GM15510 (cell line): ENCODE data around the gene CCDC192.

Experiments used
- POLR2A ChIP-seq: IDR thresholded peaks from 3 replicates; pipeline ENCODE4 v1.6.1; 2011; ENCODE audit warnings: borderline replicate concordance; ENCODE audit not compliant: insufficient read length; ENCODE audit errors: extremely low read depth

CCDC192 gene

DNA sequence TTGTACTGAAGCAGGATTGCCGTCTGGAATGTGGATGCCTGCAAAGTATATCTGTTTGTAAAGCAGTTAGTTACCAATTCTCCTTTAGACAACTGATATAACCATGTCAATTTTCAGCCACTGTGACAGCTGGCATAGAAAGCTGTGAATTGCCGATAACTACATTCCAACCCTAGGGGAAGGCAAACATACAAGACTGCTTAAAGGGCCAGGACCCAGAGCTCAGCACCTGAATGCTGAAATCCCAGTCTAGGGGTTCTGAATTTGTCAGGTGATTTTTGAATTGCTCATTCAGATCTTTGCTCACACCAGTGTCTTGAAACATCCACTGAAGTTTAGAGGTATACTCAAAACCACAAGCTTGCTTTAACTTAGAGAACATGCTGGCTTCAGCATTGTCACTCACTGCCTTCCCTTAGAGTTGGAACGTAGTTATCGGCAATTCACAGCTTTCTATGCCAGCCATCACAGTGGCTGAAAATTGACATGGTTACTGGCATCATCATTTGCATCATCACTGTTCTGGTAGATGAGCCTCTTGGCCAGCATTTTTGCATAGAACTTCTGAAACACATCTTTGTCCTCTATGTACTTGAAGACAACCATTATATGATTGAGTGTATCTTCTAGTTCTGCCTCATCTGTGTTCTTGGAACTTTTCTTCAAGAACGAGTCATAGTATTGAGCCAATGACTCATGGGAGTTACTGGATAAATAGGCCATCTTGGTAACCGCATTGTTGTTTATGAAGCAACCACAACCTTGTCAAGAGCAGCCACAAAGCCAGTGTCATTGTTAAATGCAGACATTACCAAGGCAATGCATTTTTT lies 82.1 kb downstream of the CCDC192 start:
- TF ChIP-seq POLR2A = no peak

DNA sequence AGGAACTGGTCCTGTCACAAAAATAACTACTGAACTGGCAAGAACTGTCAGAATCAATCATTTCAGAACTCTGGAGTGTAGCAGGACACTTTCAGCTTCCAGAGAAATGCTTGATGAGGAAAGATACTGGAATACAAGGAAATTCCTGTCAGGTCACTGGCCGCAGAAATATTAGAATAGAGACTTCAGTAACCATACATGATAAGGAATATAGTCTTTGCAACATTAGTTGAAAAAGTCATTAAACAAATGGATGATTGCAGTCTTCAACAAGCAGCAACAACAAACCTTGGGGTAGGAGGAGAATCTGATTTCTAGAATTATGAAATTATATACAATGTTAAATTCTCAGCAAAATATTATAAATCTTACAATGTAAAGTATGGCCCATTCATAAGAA lies 88.2 kb downstream of the CCDC192 start:
- no peak for TF ChIP-seq POLR2A

DNA sequence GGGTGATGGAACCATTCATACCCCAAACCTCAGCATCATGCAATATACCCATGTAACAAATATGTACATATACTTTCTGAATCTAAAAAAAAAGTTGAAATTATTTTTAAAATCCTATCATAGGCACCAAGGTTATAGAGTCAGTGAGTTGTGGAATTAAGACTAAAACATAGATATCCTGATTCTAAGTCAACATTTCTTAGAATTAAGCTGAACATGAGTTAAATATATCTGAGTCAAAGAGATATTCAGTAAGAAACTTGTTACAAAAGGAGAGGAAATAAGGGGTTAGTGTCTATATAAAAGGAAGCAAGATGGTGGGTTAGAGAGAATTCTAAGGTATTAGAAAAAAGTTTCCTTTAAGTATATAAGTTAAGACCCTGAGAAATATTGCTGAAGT lies 89.9 kb downstream of the CCDC192 start:
- TF ChIP-seq POLR2A = no peak

DNA sequence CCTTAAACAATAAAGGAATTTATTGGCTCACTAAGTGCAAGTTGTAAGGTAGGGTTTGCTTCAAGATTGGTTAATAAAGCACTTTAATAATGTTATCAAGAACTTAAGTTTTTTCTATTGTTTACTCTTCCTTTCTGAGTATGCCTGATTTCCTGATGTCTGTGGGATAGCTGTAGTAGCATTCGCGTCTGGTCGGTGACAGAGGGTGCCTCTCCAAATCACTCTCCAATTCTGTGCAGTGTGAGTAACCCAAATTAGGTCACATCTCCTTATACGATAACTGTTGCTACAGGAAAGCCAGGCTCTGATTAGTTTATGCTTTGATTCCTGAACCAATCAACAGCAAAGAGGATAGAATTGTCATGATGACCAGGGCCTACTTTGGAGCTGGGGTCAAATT lies 90.7 kb downstream of the CCDC192 start:
- no peak for TF ChIP-seq POLR2A

- no peak for TF ChIP-seq POLR2A
These were observed 93.0 kb downstream of the CCDC192 start for GRCh38 chr5:127796211-127796610.

- no peak for TF ChIP-seq POLR2A
These were observed 96.2 kb downstream of the CCDC192 start for GRCh38 chr5:127799293-127799905.

DNA sequence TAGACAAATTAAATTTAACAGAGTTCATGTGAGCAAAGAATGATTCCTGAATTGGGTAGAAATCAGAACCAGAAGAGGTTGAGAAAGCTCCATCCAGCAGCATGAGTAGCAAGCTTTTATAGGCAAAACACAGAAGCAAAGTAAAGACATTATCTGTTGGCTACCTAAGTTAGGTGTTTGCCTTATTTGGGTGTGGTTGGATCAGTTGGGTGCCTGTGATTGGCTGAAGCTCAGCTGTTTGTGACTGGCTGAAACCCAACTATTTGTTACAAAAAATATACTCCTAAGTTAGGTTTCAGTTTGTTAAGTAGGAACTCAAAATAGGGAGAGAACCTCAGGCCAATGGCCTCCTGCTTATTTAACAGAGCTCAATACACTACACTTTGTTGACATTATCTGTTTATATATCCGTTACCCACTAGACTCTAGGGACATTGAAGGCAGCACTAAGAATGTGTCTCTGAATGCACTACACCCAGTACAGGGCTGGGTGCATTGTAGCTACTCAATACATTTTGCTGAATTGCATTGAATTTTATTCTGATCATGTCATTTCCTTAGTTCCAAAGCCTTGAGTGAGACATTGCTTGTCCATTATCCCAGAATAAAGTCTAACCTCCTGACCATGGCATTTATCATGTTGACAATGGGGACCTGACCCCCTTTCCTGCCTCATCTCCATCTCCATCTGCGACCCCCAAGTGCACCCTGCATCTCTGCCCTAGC lies 98.7 kb downstream of the CCDC192 start:
- TF ChIP-seq POLR2A = no peak

- no peak for TF ChIP-seq POLR2A
These were observed 99.3 kb downstream of the CCDC192 start for GRCh38 chr5:127802477-127802865.

- TF ChIP-seq POLR2A = no peak
These were observed 101.8 kb downstream of the CCDC192 start for GRCh38 chr5:127804886-127805426.

DNA sequence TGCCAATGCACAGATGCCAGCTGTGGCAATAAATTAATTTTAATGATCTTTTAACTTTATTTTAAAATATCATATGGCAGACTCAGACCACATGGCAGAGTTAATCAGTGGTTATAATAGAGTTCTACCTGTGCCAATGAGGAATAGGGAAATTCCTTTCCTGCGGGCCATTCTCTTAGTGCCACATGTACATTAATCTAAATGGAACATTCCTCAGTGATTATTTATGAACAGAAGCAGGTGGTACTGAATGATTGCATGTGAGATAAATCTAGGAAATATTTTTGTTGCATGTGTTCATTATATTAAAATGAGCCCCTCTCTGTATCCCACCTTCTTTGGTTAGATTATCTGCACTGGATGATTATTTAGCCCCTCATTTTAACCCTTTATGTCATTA lies 102.3 kb downstream of the CCDC192 start:
- no peak for TF ChIP-seq POLR2A

GRCh38 chr5:127806776-127807175 lies 103.6 kb downstream of the CCDC192 start:
- TF ChIP-seq POLR2A = no peak

- no peak for TF ChIP-seq POLR2A
These were observed 106.3 kb downstream of the CCDC192 start for GRCh38 chr5:127809533-127809932.

- TF ChIP-seq POLR2A = no peak
These were observed 106.8 kb downstream of the CCDC192 start for GRCh38 chr5:127810017-127810416.

- TF ChIP-seq POLR2A = no peak
These were observed 107.7 kb downstream of the CCDC192 start for GRCh38 chr5:127810707-127811490.

- TF ChIP-seq POLR2A = no peak
These were observed 109.4 kb downstream of the CCDC192 start for GRCh38 chr5:127812570-127812969.
